HK-2 (cell line): ENCODE measurements around the gene OR2A1.
"Not testable (repeated sequence)": the region's sequence is repeated elsewhere in the genome, so short reads cannot be mapped to it uniquely, and the experiment has no call there.

ENCODE experiments used
- DNase-seq: peaks from one replicate; pipeline ENCODE4 v3.0.0-alpha.2; 2018; ENCODE audit not compliant: unreplicated experiment

OR2A1 gene

GRCh38 chr7:144311872-144312469 lies at the start of gene OR2A1:
OR2A1 (plus strand) TSS chr7:144312419; CDS start chr7:144318125, 5,706 bp downstream.
- not testable (repeated sequence) for DNase-seq

GRCh38 chr7:144264692-144265091 lies 47.5 kb upstream of the OR2A1 start, which contains the start of gene OR2A7:
OR2A7 (minus strand) TSS chr7:144264792; CDS start chr7:144259628, 5,164 bp downstream.
- not testable (repeated sequence) for DNase-seq

GRCh38 chr7:144269188-144269587 lies 43.0 kb upstream of the OR2A1 start, which contains the start of gene CTAGE8:
CTAGE8 (minus strand) TSS chr7:144269288; CDS start chr7:144269250, 38 bp downstream.
- DNase-seq = not testable (repeated sequence)

- DNase-seq = not testable (repeated sequence)
These were observed 36.9 kb upstream of the OR2A1 start for GRCh38 chr7:144275281-144275680.

GRCh38 chr7:144280010-144280409 lies 32.2 kb upstream of the OR2A1 start:
- not testable (repeated sequence) for DNase-seq

GRCh38 chr7:144281981-144282380 lies 30.2 kb upstream of the OR2A1 start:
- not testable (repeated sequence) for DNase-seq

- not testable (repeated sequence) for DNase-seq
These were observed 29.7 kb upstream of the OR2A1 start for GRCh38 chr7:144282490-144282889.

GRCh38 chr7:144283716-144284115 lies 28.5 kb upstream of the OR2A1 start:
- DNase-seq = not testable (repeated sequence)

GRCh38 chr7:144287171-144287784 lies 24.9 kb upstream of the OR2A1 start:
- not testable (repeated sequence) for DNase-seq

GRCh38 chr7:144291607-144292006 lies 20.6 kb upstream of the OR2A1 start:
- DNase-seq = not testable (repeated sequence)

GRCh38 chr7:144292384-144293161 lies 19.6 kb upstream of the OR2A1 start:
- not testable (repeated sequence) for DNase-seq

GRCh38 chr7:144293794-144294499 lies 18.3 kb upstream of the OR2A1 start:
- not testable (repeated sequence) for DNase-seq

- DNase-seq = not testable (repeated sequence)
These were observed 9.5 kb upstream of the OR2A1 start for GRCh38 chr7:144302578-144303303.

GRCh38 chr7:144303607-144304006 lies 8.6 kb upstream of the OR2A1 start:
- not testable (repeated sequence) for DNase-seq

GRCh38 chr7:144305156-144305555 lies 7.1 kb upstream of the OR2A1 start:
- DNase-seq = not testable (repeated sequence)

- DNase-seq = not testable (repeated sequence)
These were observed 2.5 kb upstream of the OR2A1 start for GRCh38 chr7:144309702-144310101.

GRCh38 chr7:144311218-144311617 lies 1.0 kb upstream of the OR2A1 start:
- not testable (repeated sequence) for DNase-seq

GRCh38 chr7:144317537-144317936 lies 5.3 kb downstream of the OR2A1 start:
- DNase-seq = not testable (repeated sequence)

- DNase-seq = not testable (repeated sequence)
These were observed 7.3 kb downstream of the OR2A1 start for GRCh38 chr7:144319547-144319946.

GRCh38 chr7:144321677-144322206 lies 9.5 kb downstream of the OR2A1 start:
- DNase-seq = not testable (repeated sequence)

- DNase-seq = not testable (repeated sequence)
These were observed 11.1 kb downstream of the OR2A1 start for GRCh38 chr7:144323359-144323758.
